Activated CD4-positive, alpha-beta memory T cell treated with anti-CD3 and anti-CD28 coated beads for 36 hours (primary cell): ENCODE data around the gene GRID2. TPM values are rescaled to one million over a fixed set of nuclear protein-coding genes. Genes with fewer than 3 reads are reported as not detected.
"Not testable (repeated sequence)": the region's sequence is repeated elsewhere in the genome, so short reads cannot be mapped to it uniquely, and the experiment has no call there.

ENCODE experiments used
- CTCF ChIA-PET: fragments of 350-600 bp; sonication (Branson Sonifier 250); formaldehyde crosslinking; loops from one replicate; lab custom pipeline; 2021; ENCODE audit warnings: antibody characterized with exemption, inconsistent platforms; lab: Charles Lee
- POLR2A ChIA-PET: fragments of 350-600 bp; sonication (Branson Sonifier 250); formaldehyde crosslinking; loops from one replicate; lab custom pipeline; 2021; ENCODE audit warnings: antibody characterized with exemption; lab: Charles Lee
- DNase-seq: peaks from one replicate; pipeline ENCODE4 v3.0.0-alpha.2; 2020
- H3K27ac Mint-ChIP-seq: one replicate; pipeline ENCODE4 v1.8.0; 2021; ENCODE audit warnings: mixed read lengths
- H3K27me3 Mint-ChIP-seq: one replicate; pipeline ENCODE4 v1.8.0; 2021; ENCODE audit warnings: mixed read lengths
- H3K36me3 Mint-ChIP-seq: one replicate; pipeline ENCODE4 v1.8.0; 2021; ENCODE audit warnings: mixed read lengths
- H3K4me1 Mint-ChIP-seq: one replicate; pipeline ENCODE4 v1.8.0; 2021; ENCODE audit warnings: low read depth, mixed read lengths
- H3K4me3 Mint-ChIP-seq: one replicate; pipeline ENCODE4 v1.8.0; 2021; ENCODE audit warnings: mild to moderate bottlenecking, mixed read lengths
- H3K9me3 Mint-ChIP-seq: one replicate; pipeline ENCODE4 v1.8.0; 2021; ENCODE audit warnings: mixed read lengths
- intact Hi-C: fragments of 100-400 bp; cut with micrococcal nuclease; formaldehyde crosslinking; loops from one replicate; pipeline ENCODE4 v1.15.1; 2023
- total RNA-seq, 2 experiments: library from RNA; stranded (reverse); gene quantifications; one replicate each; pipeline ENCODE4 v1.2.3, GENCODE V29; 2021

Gene GRID2
- total RNA-seq, 2 experiments from 2014 or later = not detected

GRCh38 chr4:92266521-92266920 is 37.2 kb upstream of the GRID2 start:
- DNase-seq = no peak
- Mint-ChIP-seq H3K4me1 (no peaks in the 10 kb centered on the region), H3K27me3 (no peaks in the 10 kb centered on the region), H3K4me3 (no peak overlapping the region), H3K9me3 (peaks cover 7% of the 10 kb centered on the region), H3K36me3 (no peaks in the 10 kb centered on the region), H3K27ac (no peak overlapping the region)
- intact Hi-C loops = no loop called here
- ChIA-PET CTCF (no interaction called here), POLR2A (no interaction called here)

- H3K36me3 Mint-ChIP-seq = no peaks in the 10 kb centered on the region
- ChIA-PET CTCF (no interaction called here), POLR2A (no interaction called here)
- no peak overlapping the region for H3K4me3 Mint-ChIP-seq
- H3K27me3 Mint-ChIP-seq = no peaks in the 10 kb centered on the region
- intact Hi-C loops = no loop called here
- no peak overlapping the region for H3K27ac Mint-ChIP-seq
- no peak for DNase-seq
- peaks cover 7% of the 10 kb centered on the region for H3K9me3 Mint-ChIP-seq
- H3K4me1 Mint-ChIP-seq = no peaks in the 10 kb centered on the region
These were observed 35.1 kb upstream of the GRID2 start for GRCh38 chr4:92268642-92269041.

GRCh38 chr4:92270908-92271307 is 32.9 kb upstream of the GRID2 start:
- CTCF ChIA-PET = no interaction called here
- no peak overlapping the region for H3K4me3 Mint-ChIP-seq
- H3K4me1 Mint-ChIP-seq = no peaks in the 10 kb centered on the region
- no peaks in the 10 kb centered on the region for H3K27me3 Mint-ChIP-seq
- H3K9me3 Mint-ChIP-seq = peaks cover 7% of the 10 kb centered on the region
- DNase-seq = no peak
- no peaks in the 10 kb centered on the region for H3K36me3 Mint-ChIP-seq
- intact Hi-C loops = no loop called here
- POLR2A ChIA-PET = no interaction called here
- H3K27ac Mint-ChIP-seq = no peak overlapping the region

GRCh38 chr4:92271551-92271950 is 32.2 kb upstream of the GRID2 start:
- DNase-seq, H3K4me1 Mint-ChIP-seq, CTCF ChIA-PET, H3K36me3 Mint-ChIP-seq, H3K9me3 Mint-ChIP-seq, H3K27me3 Mint-ChIP-seq, H3K27ac Mint-ChIP-seq, intact Hi-C loops, POLR2A ChIA-PET, H3K4me3 Mint-ChIP-seq: not testable (repeated sequence)

DNA sequence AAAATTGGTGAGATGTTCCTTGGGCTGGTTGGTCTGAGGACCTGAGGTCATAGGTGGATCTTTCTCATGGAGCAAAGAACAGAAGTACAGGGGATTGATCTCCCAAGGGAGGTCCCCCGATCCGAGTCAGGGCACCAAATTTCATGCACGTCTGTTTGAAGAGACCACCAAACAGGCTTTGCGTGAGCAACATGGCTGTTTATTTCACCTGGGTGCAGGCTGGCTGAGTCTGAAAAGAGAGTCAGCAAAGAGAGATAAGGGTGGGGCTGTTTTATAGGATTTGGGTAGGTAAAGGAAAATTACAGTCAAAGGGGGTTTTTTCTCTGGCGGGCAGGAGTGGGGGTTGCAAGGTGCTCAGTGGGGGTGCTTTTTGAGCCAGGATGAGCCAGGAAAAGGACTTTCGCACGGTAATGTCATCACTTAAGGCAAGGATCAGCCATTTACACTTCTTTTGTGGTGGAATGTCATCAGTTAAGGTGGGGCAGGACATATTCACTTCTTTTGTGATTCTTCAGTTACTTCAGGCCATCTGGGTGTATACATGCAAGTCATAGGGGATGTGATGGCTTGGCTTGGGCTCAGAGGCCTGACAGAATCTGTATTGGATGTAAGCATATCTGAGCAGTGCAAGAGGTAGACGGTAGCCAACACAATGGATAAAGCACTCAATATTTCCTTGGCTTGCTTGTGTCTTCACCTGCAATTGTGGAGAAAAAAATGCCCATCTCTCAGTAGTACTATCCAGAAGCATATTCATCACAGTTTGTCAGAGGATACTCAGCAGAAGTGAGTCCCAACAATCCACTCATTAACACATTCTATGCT is 26.5 kb upstream of the GRID2 start:
- H3K27ac Mint-ChIP-seq, POLR2A ChIA-PET, DNase-seq, H3K36me3 Mint-ChIP-seq, H3K27me3 Mint-ChIP-seq, H3K4me1 Mint-ChIP-seq, H3K4me3 Mint-ChIP-seq, H3K9me3 Mint-ChIP-seq, intact Hi-C loops, CTCF ChIA-PET: not testable (repeated sequence)

DNA sequence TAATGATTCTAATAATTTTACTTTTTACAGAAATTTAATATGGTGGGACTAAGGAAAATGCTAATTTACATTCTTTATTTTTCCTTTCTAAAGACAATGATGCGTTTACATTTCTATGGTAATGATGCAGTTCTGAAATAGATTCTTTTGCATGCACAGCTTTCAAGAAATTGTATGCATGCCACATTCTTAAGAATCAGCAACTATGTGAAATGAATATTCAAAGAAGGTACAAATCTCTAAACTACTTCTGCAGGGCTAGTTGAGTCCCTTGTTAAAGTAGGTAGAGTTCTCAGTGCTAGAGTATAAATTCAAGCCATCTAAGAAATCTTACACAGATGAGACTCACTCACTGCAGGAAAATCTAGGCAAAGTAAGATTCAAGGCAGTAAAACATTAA is 24.5 kb upstream of the GRID2 start:
- Mint-ChIP-seq H3K36me3 (no peaks in the 10 kb centered on the region), H3K27me3 (no peaks in the 10 kb centered on the region), H3K4me3 (no peak overlapping the region), H3K9me3 (peaks cover 4% of the 10 kb centered on the region), H3K4me1 (no peaks in the 10 kb centered on the region), H3K27ac (no peak overlapping the region)
- DNase-seq = no peak
- intact Hi-C loops = no loop called here
- ChIA-PET POLR2A (no interaction called here), CTCF (no interaction called here)

- POLR2A ChIA-PET = no interaction called here
- no peak overlapping the region for H3K27ac Mint-ChIP-seq
- H3K36me3 Mint-ChIP-seq = no peaks in the 10 kb centered on the region
- intact Hi-C loops = no loop called here
- no peak for DNase-seq
- H3K9me3 Mint-ChIP-seq = peaks cover 3% of the 10 kb centered on the region
- CTCF ChIA-PET = no interaction called here
- H3K4me1 Mint-ChIP-seq = no peaks in the 10 kb centered on the region
- H3K4me3 Mint-ChIP-seq = no peak overlapping the region
- peaks cover 4% of the 10 kb centered on the region for H3K27me3 Mint-ChIP-seq
These were observed 4.6 kb upstream of the GRID2 start for GRCh38 chr4:92299152-92299551.

- Mint-ChIP-seq H3K9me3 (no peaks in the 10 kb centered on the region), H3K27me3 (peaks cover 21% of the 10 kb centered on the region), H3K4me3 (no peak overlapping the region), H3K36me3 (no peaks in the 10 kb centered on the region), H3K27ac (no peak overlapping the region), H3K4me1 (peaks cover 4% of the 10 kb centered on the region)
- ChIA-PET POLR2A (no interaction called here), CTCF (no interaction called here)
- intact Hi-C loops = loop anchor here (5.0 kb wide), 1 partner anchor 1528 kb away; no protein-coding TSS in a partner anchor
- no peak for DNase-seq
These were observed 355 bp downstream of the GRID2 start for GRCh38 chr4:92304121-92304520.

DNA sequence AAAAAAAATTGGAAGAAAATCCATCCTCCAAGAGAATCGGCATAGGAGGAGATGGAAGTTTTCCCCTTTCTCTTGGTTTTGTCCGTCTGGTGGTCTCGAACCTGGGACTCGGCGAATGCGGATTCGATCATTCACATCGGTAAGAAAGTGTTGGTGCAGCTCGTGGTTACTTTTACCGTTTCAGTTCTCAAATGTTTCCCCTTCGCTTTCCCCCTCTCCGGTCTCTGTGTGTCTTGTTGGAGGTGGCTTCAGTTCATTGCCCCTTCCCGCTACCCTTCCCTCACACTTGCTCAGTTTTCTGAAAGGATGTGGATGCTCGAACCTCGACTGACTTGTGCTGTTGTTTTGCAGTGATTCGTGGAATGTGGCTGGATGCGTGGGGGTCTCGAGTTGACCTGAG is 840 bp downstream of the GRID2 start:
- intact Hi-C loops = loop anchor here (5.0 kb wide), 1 partner anchor 1528 kb away; no protein-coding TSS in a partner anchor
- Mint-ChIP-seq H3K4me1 (peaks cover 4% of the 10 kb centered on the region), H3K36me3 (no peaks in the 10 kb centered on the region), H3K9me3 (no peaks in the 10 kb centered on the region), H3K4me3 (no peak overlapping the region), H3K27me3 (peaks cover 21% of the 10 kb centered on the region), H3K27ac (no peak overlapping the region)
- DNase-seq = no peak
- POLR2A ChIA-PET = no interaction called here
- CTCF ChIA-PET = no interaction called here

DNA sequence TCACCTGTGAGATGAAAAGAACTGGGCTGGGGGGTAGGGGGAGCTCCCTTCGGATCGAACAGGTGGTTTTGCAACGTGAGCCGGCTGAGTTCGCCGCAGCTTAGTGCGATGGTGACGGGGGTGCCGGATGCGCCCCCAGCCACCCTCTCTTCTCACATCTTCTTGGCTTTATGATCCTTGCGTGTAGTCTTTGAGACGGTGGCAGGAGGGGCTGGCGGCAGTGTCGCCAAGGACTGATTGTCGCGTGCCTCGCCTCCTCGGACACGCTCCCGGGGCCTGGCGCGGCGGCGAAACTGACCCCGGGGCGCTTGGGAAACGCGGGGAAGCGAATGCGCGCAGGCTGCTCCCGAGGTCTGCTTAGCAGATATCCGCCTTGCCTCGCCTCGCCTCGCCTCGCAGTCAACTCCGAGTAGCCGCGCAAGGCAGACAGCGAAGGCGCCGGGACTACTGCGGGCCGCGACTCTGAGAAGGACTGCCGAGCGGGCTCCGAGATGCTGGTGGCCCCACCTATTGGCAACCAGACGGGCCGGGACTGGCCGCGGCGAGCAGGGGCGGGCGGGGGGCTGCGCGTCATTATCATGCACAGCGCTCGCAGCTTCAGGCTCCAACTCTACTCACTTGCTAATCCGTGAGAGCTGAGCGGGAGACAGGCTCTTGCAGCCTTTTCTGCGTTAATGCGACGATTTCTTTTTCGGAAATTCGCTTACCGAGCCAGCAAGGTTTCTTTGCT is 1.5 kb downstream of the GRID2 start:
- H3K4me3 Mint-ChIP-seq = no peak overlapping the region
- ChIA-PET POLR2A (no interaction called here), CTCF (no interaction called here)
- no peaks in the 10 kb centered on the region for H3K9me3 Mint-ChIP-seq
- DNase-seq = no peak
- intact Hi-C loops = no loop called here
- peaks cover 21% of the 10 kb centered on the region for H3K27me3 Mint-ChIP-seq
- H3K4me1 Mint-ChIP-seq = peaks cover 4% of the 10 kb centered on the region
- no peaks in the 10 kb centered on the region for H3K36me3 Mint-ChIP-seq
- H3K27ac Mint-ChIP-seq = no peak overlapping the region

GRCh38 chr4:92305878-92306520 is 2.2 kb downstream of the GRID2 start:
- peaks cover 4% of the 10 kb centered on the region for H3K4me1 Mint-ChIP-seq
- no peaks in the 10 kb centered on the region for H3K36me3 Mint-ChIP-seq
- no peak overlapping the region for H3K27ac Mint-ChIP-seq
- no peak overlapping the region for H3K4me3 Mint-ChIP-seq
- intact Hi-C loops = no loop called here
- DNase-seq = no peak
- ChIA-PET CTCF (no interaction called here), POLR2A (no interaction called here)
- H3K9me3 Mint-ChIP-seq = no peaks in the 10 kb centered on the region
- peaks cover 21% of the 10 kb centered on the region for H3K27me3 Mint-ChIP-seq

DNA sequence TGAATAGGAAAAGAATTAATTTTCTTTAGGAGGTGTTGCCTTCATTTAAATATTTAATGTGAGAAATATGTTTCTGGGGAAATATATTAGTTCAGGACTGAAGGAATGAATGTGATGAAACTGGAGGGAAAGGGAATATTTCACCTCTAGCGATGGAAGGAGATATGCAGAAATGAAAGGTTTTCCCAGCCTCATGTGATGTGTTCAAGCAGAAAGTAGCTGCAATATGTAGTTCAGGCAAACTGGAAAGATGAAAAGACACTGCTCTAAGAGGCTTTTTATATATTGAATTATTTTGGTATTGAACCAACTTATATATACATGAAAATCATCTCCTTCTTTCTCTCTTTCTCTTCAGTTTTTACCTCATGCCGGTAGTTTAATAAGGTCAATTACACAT is 3.4 kb downstream of the GRID2 start:
- POLR2A ChIA-PET = no interaction called here
- no peak for DNase-seq
- H3K27ac Mint-ChIP-seq = no peak overlapping the region
- intact Hi-C loops = no loop called here
- H3K4me3 Mint-ChIP-seq = no peak overlapping the region
- peaks cover 4% of the 10 kb centered on the region for H3K4me1 Mint-ChIP-seq
- CTCF ChIA-PET = no interaction called here
- H3K36me3 Mint-ChIP-seq = no peaks in the 10 kb centered on the region
- no peaks in the 10 kb centered on the region for H3K9me3 Mint-ChIP-seq
- H3K27me3 Mint-ChIP-seq = peaks cover 21% of the 10 kb centered on the region
